ENCODE measurements around the gene NCOA6.
"Not testable (repeated sequence)": the region's sequence is repeated elsewhere in the genome, so short reads cannot be mapped to it uniquely, and the experiment has no call there.

Gene NCOA6

DNA sequence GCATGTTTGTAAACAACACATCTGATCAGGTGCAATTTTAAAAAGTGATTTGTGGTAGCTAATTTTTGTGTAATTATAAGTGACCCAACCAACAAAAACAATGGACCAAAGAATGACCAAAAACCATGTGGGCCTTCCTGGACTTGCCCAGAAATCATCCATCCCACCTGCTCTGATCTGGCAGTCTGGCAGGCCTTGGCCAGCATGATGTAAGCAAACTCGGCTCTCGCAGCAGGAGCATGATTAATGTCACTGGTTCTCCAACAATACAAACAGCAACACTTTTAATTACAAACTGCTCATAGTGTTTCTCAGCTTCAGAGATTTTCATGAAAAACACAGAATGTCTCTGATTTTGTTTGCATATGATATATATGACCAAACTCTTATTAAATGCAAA is 105.2 kb downstream of the NCOA6 start:
- no peak for DNase-seq (ENCODE audit: low read depth in 2 of 2)

DNA sequence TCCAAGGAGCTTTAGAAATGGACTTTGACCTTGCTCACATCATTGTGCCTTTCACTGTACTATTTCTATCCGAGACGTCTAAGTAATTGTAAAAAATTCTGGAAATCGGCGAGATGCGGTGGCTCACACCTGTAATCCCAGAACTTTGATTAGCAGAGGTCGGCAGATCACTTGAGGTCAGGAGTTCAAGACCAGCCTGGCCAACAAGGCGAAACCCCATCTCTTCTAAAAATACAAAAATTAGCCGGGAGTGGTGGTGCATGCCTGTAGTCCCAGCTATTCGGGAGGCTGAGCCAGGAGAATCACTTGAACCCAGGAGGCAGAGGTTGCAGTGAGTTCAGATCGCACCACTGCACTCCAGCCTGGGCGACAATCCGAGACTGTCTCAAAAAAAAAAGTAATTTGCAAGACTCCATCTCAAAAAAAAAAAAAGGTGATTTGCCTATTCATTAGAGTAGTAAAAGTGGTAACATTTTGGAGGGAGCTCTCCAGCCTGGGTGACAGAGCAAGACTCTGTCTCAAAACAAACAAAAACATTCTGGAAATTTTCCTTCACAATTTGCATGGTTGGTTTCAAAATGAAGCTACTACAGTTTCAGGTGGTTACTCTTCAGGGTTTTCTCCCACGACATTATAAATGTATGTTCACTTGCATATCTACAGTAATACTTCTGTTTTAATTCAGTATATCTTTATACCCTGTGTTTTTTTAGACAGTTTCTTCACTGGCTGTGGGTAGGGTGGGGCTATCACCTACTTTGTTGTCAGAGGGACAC is 106.0 kb downstream of the NCOA6 start:
- not testable (repeated sequence) for DNase-seq (ENCODE audit: low read depth in 2 of 2)

DNA sequence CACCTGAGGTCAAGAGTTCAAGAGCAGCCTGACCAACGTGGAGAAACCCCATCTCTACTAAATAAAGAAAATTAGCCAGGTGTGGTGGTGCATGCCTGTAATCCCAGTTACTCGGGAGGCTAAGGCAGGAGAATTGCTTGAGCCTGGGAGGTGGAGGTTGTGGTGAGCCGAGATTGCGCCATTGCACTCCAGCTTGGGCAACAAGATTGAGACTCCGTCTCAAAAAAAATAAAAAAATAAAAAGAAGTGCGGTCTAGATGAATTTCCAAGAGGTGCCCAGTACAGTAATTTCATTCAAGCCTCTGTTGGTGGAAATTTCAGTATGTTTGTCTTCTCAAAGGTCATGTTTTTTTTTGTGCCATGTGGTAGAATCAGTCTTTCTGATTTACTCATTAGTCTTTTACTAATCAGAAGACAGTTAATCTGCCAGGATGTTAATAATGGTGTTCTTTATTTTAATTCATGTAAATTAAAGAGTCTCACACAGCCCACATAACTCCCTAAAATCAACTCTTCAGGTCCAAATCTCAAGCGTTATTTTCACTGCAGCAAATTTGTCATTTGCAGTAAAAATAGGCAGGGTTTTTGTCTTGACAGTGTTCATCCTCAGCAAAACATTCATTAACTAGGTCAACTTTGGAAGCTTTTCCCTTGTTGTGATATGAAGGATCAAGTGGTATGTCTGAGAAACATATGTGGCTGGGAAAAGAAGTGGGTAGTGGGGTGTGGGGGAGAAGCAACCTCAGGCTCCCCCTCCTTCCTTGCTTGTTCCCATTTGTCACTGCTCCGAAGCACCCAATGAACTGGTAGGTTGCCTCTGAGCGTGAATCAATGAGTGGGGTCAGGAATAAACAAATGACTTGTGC is 108.0 kb downstream of the NCOA6 start:
- DNase-seq (ENCODE audit: low read depth in 2 of 2), result no peak

DNA sequence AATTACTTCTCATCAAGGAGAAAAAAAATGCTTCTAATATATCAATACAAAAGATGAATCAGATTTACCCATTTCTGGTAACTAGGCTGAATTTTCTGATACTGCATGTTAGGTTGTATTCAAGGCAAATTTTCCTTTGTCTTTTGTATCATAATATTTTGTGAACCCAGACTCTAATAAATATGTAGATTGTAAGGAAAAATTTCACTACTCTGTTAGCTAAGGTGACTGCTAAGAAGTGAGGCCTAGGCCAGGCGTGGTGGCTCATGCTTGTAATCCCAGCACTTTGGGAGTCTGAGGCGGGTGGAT is 108.6 kb downstream of the NCOA6 start:
- DNase-seq (ENCODE audit: low read depth in 2 of 2), result no peak

DNA sequence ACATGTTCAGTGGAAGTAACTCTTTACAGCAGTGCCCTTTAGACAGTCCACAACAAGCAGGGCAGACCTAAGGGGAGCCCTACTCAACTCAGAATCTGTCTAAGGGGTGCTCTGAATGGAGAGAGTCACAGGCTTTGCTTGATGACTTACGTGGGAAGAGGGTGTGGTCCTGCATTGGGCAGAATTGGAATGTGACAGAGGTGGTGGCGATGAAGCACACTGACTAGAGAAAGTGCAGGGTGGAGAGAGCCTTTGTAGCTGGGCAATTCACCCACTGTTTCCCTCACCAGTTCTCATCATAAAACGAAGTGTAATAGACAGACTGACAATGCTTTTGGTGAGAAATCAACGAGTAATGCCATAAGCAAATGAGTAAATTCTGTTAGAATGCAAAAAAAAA is 110.1 kb downstream of the NCOA6 start:
- no peak for DNase-seq (ENCODE audit: low read depth in 2 of 2)

DNA sequence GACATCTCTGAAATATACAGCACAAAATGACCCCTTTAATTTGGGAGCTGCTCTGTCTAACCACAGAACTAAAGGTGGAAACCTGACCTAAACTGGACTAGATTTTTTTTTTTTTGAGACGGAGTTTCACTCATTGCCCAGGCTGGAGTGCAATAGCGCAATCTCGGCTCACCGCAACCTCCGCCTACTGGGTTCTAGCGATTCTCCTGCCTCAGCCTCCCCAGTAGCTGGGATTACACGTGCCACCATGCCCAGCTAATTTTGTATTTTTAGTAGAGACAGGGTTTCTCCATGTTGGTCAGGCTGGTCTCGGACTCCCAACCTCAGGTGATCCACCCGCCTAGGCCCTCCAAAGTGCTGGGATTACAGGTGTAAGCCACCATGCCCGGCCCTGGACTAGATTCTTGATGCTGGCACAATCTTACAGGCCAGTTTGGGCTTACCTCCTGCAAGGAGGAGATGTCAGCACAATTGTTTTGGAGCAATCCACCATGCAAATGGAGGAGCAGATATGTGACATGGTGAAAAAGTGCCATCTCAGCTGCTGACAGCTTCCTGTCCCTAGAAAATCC is 111.4 kb downstream of the NCOA6 start:
- DNase-seq (ENCODE audit: low read depth in 2 of 2), result not testable (repeated sequence)

DNA sequence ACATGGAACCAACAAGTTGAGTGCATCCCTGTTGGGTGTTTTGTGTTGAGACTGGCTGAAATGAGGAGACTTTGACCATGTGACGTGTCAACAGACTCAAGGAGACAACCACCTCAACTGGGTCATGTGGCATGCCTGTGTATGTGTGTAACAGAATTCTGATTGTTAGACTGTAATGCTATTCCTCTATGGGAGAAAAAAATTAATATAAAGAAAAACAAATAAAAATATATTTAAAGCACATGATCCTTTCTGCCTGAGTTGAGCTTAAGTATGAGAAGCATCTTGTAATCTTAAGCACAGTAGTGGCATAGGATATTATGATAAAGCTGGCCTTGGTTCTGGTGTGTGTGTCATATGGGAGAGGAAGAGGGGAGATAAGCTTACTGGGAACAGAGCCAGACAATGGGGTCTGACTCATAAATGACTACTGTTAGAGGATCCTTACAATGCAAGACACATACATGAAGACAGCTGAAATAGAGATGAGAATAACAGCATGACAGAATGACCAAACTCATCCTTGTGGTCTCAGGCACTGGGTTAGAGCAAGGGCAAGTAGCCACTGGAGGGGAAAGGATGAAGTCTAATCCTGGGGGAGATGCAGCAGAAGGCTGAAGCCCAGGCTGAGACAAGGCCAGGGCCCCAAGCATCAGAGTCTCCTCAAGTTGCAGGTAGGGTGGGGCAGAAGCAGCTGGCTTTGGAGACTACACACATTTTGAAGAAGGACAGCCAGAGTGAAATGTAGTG is 112.1 kb downstream of the NCOA6 start:
- DNase-seq (ENCODE audit: low read depth in 2 of 2), result no peak

DNA sequence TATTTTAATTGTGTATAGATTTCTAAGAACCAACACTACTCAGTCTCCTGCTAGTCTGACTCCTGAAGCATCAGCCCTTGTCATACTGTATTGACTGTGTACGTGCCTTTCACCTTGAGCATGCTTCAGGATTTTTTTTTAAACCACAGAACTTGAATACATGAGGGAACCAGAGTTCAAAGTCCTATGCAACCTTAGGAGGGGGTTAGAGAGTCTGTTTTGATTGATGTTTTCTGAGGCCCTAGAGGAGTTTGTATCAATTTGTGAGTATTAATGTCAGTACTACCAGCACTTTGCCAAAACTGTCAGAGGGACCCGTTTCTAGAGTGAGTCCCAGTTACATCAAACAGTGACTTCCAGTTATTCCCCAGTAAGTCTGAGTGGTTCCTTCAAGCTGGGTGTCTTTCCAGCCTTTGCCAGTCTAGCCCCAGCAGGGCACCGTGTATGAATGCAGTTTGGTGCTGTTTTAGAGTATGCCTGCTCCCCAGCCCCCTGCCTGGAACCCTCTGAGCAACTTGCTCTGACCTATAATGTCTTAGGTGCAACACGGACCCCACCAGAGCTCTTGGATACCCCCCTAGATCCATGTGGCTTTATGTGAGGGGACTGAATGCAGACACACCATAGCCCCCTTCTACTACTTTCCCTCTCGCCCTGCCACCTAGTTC is 112.8 kb downstream of the NCOA6 start:
- DNase-seq (ENCODE audit: low read depth in 2 of 2), result no peak

DNA sequence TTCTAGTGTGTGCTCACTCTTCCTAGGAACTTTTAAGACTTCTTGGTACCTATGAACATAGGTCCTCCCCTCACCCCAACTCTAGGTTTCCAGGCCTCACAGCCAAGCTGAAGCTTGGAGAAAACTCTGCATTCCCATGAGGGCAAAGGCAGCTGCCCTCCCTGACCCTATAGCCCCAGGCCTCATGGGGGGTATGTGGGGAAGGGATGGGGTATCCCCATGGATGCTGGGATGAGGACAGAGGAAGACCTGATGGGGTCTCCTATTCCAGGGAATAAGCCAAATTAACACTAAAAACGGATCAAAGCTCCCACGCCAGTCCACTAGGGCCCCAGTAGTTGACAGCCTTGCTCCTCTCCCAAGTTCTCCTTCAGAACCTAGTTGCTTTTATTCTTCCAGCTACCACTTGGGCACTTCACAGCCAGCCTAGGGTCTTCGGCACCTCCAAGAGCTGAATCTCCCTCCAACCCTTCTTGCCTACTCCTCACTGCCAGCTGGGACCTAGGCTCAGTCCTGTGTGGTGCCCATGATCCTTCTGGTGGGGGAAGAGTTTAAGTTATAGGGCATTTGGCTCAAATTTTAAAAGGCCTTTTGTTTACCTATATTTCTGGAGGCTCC is 113.5 kb downstream of the NCOA6 start:
- DNase-seq (ENCODE audit: low read depth in 2 of 2), result no peak

DNA sequence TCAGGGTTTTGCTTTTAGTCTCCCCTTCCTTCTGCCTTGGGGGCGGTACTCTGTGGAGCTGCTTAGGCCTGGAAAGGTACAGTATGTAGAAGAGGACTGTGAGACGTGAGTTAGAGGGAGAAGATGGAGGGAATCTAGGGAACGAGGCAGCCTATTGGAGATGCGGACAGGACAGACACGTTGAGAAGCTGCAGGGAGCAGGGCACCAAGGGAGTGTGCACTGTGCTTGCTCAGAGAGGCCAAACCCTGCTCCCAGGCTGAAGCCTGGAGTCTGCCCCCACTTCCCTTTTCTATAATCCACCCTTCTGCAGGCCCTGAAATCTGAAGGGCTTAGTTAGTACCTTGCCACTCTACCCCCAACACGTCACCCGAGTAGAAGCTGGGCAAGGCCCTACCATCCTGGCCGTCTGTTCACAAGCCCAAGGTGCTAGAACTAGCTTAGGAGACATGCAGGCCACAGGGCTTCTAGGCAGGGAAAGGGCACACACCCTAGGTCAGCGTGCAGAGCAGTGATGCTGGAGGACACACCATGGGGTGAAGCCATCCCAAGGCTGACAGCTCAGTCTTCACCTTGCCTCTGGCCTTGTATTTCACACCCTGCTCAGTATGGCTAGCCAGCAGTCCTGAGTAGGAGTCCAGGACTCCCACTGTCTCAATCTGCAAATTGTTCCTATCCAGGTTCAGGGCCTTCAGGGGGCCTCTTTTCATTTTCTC is 114.4 kb downstream of the NCOA6 start:
- DNase-seq (ENCODE audit: low read depth in 2 of 2), result no peak

DNA sequence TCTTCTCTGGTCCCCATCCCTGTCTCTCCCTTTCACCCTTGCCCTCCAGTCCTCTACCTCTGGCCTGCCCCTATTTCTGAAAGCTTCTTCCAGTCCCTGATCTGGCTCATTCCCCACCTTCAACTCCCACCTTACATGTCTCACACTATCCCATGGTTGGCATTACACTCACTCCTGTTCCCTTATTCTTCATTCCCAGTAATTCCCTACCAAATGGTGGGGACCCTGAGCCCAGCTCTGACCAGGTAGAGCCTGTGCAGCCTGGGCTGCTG is 114.9 kb downstream of the NCOA6 start:
- DNase-seq (ENCODE audit: low read depth in 2 of 2), result no peak

DNA sequence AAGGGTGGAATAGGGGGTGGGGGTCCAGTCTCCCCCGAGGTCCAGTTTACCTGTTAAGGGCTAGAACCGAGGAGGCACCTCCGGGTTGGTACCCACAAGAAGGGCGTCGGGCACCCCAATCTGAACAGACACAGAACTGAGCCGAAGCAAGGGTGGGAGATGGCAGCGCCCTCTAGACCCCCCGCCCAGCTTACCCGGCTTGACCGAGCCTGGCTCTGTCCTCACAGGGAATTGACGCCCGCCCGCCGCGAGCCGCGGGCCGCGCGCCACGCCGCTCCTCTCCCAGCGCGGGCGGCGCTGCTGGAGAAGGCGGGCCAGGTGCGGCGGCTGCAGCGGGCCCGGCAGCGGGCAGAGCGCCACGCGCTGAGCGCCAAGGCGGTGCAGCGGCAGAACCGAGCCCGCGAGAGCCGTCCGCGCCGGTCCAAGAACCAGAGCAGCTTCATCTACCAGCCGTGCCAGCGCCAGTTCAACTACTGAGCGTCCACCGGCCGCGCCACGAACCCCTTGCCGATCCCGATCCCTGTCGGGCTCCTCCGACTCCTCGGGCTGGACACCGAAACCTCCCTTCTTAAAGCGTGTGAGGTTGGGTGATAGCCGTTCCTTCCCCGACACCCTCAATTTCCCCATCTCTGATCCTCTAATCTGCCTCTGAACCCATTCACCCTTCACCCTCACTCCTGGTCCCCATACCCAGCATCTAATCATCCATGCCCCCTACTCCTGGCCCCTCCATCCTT is 115.5 kb downstream of the NCOA6 start:
- peak in 1 of 2 donors; percentile 67 for DNase-seq (ENCODE audit: low read depth in 2 of 2)

DNA sequence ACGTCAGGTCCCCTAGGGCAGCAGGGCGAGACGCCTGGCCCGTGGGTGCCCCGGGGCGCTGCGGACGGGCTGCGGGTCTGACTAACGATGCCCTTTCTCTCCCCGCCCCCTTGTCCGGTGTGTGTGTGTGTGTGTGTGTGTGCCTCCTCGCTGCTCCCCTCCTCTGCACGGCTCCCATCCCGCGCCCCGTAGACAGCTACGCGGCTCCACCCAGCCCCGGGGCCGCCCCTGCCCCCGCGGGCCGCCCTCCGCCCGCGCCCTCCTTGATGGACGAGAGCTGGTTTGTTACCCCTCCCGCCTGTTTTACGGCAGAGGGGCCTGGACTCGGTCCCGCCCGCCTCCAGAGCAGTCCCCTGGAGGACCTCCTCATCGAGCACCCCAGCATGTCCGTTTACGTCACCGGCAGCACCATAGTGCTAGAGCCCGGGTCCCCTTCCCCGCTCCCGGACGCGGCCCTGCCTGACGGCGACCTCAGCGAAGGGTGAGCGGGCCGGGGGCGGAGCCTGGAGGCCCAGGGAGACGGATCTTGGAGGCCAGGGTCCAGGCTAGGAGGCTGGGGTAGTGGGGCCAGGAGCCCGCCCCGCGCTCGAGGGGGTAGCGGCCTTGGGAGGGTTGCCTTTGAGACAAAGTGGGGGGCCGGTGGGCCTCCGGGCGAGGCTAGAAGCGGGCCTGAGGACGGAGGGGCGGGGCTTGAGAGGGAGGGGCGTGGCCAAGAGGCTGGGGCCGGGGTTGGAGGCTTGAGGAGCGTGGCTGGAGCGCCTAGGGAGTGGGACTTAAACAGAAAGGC is 116.2 kb downstream of the NCOA6 start:
- peak; percentile 65 to 78 for DNase-seq (ENCODE audit: low read depth in 2 of 2)

DNA sequence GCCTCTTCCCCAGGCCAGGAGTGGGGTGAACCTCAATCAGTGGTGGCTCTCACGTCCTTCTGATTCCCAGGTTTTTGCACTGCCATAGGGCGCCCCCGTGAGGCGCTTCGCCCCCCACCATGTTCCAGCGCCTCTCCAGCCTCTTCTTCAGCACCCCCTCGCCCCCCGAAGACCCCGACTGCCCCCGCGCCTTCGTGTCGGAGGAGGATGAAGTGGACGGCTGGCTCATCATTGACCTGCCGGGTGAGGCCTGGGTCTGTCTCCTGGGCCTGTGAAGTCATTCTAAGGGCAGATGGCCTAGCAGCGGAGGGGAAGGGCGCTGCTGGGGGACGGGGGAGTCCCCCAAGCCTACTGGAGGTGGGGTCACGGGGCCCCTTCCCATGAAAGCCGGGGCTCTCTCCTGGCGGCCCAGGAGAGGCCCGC is 116.8 kb downstream of the NCOA6 start:
- peak in 1 of 2 donors; percentile 49 for DNase-seq (ENCODE audit: low read depth in 2 of 2)

DNA sequence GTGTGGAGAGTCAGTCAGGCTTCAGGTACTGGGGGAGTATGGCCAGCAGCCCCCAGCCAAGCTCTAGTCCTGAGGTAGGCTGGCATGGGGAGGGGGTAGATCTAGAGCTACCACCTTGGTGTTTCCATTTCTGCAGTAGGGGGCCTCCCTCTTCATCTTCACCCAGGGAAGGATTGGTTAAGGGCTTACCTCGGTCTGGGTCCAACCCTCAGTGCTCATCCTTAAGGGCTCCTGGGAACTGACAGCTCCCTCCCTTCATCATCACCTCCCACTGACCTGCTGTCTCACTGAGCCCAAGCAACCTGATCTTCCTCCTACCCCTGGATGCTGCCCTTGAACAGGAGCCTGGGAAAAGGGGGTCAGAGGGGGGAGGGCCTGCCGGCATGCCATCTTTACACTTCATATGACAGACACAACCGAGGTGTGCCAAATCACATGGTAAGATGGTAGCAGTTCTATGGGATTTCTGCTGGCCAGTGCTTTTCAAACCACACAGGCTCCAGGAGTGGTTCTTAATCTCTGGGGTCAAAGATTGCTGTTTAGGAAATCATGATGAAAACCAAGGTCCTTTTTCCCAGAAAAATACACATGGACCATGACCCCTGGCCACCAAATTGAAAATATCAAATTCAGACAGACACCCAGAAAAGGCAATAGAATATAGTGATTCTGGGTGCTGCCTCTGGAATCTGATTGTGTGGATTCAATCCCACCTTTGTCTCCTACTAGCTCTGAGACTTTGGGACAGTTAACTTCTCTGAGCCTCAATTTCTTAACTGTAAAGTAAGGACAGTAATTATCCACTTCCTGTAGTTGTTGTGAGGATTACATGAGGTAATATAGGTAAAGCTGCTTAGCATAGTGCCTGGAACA is 118.3 kb downstream of the NCOA6 start:
- no peak for DNase-seq (ENCODE audit: low read depth in 2 of 2)

DNA sequence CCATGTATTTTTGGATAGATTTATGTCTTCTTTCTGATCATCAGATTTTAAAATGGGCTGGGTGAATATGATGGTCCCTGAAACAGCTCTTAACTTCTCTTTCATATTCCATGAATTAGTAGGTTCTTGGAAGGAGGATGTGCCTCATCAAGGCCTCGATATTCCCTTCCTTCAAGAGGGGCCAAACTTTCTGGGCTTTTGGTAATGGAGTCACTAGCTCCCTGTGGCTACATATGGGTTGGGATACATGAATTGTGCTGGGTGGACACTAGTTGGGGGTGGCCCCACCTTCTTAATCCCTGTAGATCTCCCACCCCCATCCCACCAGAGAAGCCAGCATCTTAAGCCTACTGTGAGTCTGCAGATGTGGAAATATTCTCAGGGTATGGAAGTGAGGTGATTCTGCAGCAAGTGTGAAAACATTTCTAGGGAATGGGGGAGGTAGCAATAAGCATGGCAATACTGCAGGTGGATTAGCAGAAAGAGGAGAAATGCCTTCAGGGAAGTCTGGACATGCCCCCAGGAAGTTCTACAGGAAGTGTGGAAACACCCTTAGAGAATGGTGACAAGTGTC is 119.1 kb downstream of the NCOA6 start:
- no peak for DNase-seq (ENCODE audit: low read depth in 2 of 2)

DNA sequence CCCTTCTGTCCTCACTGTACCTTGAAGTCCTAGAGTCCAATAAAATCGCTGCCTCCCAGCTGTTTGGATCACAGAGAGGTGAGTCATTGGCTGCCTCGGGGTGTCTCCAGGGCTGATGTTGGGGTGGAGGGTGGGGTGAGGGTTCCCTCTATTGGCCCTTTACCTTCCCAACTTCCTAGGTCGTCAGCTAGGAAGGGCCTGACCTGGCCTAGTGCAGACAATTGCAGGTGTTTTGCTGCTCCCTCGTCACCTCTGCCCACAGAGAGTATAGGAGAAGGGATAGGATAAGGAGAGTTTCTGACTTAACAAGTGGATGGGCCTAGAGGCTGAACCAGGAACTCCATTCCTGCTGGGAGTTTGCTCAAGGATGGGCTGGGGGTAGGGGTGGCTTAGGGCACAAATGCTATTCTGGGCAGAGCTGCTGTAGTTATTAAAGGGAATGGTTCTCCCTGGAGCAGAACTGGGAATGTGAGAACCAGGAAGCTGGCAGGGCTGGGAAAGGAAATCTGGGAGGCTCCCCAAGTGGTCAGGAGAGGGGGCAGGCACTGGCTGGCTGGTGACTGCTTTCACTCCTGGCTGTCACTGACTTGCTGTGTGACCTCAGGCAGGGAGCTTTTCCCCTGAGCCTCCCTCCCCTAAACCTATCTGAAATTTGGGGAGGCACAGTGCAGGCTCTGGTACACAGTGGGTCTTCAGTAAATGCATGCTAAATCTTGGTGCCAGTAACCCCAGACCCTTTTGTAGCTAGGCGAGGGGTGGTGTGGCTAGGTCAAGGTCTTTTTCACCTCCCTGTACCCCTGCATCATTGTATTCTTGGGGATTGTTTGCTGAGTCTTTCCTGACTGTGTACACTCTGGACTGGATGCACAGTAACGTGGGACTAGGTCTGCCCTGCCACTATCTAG is 119.8 kb downstream of the NCOA6 start:
- DNase-seq (ENCODE audit: low read depth in 2 of 2), result no peak

Data from stimulated activated CD4-positive, alpha-beta T cell treated with anti-CD3 and anti-CD28 coated beads, Interleukin-1b, Interleukin-23, amount 100 ng/mL, for 4 hours (primary cell).